HG03460 (cell line): ENCODE results near the gene RMC1.
"Not testable (repeated sequence)": the region's sequence is repeated elsewhere in the genome, so short reads cannot be mapped to it uniquely, and the experiment has no call there.

Experiments
- ATAC-seq: cut with Tn5 transposase; IDR thresholded peaks from one replicate; pipeline ENCODE4 v1.9.1; 2021; ENCODE audit not compliant: unreplicated experiment

The RMC1 gene

DNA sequence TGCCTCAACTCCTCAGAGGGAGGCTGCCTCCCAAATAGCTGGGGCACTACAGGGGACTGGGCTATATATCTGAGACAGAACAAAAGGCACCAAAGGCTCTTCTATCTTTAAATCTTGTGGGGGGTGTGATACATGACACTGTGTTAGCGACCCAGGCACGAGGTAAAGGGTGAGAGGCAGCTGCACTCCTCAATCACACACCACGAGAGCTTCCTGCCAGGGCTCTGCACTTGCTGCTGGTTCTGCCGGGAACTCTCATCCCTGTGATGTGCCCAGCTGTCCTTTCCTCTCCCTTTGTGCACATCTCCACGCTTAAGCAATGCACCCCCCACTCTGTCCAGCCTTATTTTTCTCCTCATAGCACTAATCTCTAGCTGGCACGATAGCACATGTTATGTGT is 50.6 kb downstream of the RMC1 start:
- no peak for ATAC-seq

DNA sequence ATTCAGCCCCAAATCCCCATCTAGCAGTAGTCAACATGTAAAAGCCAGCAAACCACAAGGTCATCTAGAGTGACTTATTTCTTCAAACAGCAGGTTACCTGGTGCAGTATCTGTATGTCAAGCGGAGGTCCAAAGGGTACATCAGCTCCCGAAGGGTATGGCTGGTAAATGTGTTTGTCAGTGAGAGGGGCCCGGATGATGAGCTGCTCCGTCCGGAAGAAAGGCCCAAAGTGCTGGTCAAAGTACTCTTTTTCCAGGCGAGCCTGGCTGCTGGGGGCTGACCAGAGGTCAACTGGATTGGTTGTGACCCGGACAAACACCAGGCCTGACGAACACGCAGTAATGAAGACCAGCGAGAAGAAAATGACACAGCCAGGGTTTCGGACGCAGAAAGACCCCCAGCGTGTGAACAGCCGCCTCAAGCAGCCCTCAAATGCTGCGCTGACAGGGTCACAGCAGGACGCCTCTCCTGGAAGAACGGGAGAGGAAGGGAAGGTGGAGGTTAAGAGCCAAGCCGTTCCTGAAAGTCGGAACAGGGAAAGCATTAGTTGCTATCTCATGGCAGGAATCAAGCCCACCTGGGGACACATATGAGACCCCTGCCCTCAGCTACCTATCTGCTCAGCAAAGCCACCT is 53.0 kb downstream of the RMC1 start:
- ATAC-seq: no peak

DNA sequence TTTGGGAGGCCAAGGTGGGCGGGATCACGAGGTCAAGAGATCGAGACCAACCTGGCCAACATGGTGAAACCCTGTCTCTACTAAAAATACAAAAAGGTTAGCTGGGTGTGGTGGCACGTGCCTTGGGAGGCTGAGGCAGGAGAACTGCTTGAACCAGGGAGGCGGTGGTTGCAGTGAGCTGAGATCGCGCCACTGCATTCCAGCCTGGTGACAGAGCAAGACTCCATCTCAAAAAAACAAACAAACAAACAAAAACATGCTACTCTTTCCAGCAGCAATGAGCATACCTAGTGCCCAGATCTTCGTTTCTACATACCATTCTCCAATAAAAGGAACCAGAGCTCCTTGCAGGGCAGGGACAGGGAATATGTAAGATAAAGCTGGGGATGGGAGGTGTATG is 54.2 kb downstream of the RMC1 start:
- ATAC-seq: not testable (repeated sequence)

DNA sequence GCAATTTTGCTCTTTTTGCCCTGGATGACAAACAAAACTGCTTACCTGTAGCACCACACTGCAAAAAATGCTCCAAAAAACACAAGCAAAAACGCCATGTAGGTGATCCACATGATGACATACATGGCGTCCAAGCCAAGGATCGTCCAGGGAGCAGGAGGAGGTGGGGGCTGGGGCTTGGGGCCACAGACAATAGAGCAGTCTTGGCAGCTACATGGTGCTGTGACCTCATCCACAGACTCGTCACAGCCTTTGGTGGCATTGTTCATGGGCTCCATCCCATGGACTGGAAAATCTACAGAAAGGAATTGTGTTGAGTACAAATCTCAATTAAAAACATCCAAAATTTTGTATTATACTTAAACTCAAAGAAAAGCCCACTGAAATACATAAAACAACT is 56.9 kb downstream of the RMC1 start:
- ATAC-seq: no peak

DNA sequence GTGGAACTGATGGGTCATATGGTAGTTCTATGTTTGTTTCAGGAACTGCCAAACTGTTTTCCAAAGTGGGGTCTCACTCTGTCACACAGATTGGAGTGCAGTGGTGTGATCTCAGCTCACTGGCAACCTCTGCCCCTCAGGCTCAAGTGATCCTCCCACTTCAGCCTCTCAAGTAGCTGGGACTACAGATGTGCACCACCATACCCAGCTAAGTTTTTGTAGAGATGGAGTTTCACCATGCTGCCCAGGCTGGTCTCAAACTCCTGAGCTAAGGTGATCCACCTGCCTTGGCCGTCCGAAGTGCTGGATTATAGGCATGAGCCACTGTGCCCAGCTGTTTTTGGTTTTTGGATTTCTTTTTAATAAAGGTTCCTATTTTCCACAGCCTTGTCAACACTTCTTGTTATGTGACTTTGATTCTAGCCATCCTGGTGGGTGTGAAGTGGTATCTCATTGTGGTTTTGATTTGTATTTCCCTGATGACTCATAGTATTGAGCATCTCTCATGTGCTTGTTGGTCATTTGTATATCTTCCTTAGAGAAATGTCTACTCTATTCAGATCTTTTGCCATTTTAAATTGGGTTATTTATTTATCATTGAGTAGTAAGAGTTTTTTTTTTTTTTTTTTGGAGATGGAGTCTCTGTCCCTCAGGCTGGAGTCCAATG is 60.2 kb downstream of the RMC1 start:
- no peak for ATAC-seq

DNA sequence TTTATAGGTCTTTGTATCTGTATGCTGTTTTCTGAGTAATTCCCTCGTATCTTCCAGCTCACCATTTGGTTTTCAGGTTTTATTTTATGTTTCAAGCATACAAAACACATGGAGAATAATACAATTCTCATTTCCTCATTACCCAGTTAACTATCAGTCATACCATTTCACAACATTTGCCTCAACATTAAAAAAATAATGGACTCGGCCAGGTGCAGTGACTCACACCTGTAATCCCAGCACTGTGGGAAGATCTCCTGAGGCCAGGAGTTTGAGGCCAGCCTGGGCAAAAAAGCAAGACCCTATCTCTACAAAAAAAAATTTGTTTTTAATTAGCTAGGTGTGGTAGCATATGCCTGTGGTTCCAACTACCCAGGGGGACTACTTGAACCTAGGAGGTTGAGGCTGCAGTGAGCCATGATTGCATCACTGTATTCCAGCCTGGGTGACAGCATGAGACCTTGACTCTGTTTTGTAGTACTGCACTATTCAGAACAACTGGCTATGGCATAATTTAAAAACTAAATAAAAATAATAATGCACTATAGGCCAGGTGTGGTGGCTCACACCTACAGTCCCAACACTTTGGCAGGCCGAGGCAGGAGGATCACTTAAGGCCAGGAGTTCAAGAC is 62.7 kb downstream of the RMC1 start:
- ATAC-seq: no peak

DNA sequence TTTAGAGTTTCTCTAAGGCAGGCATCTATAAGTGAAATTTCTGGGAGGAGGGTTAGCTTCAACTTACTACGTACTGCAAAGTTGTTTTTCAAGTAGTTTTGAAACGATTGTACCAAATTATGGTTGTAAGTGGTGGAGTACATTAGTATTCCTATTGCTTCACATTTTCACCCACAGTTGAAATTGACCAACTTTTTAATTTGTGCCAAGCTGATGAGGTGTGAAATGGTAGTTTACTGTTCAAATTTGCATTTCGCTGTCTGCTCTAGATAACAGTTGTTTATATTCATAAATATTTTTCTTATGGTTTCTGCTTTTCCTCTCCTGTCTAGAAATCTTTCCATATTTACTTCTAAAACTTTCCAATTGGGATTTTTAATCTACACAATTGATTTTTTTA is 64.4 kb downstream of the RMC1 start:
- ATAC-seq: no peak

DNA sequence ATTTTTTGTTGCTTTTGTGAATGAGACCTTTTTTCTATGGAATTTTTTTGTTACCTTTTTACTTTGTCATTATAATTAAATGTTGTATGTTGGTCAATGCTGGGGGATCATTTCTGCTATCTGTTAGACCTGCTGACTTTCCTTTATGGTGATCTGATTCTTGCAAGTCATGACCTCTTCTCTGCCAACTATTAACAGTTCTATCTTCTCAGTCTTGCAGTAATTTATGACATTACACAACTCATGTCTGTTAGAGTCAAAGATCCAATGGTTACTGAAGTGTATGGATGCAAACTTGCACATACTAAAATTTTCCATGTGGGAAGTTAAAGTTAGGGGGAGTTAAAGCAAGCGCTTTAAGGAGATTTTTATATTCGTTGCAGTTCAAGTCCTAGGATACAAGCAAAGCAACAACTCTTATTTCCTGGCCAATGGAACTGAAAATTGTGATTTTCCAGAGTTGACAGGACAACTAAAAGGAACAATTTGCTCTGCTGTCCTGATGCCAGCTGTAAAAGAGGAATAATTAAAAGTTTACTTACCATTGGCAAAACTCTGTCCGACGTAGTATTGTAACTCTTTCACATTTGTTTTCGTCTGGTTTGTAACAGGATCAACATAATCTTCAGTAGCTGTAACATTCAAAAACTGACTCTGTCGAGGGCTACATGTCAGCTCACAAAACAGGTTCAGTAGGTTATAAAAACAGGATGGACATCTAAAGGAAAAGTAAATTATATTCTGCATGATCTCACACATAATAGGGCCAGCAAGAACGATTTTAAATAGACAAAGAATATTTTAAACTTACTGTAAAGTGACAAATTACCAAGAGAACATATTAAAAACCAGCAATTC is 65.2 kb downstream of the RMC1 start:
- ATAC-seq: no peak

DNA sequence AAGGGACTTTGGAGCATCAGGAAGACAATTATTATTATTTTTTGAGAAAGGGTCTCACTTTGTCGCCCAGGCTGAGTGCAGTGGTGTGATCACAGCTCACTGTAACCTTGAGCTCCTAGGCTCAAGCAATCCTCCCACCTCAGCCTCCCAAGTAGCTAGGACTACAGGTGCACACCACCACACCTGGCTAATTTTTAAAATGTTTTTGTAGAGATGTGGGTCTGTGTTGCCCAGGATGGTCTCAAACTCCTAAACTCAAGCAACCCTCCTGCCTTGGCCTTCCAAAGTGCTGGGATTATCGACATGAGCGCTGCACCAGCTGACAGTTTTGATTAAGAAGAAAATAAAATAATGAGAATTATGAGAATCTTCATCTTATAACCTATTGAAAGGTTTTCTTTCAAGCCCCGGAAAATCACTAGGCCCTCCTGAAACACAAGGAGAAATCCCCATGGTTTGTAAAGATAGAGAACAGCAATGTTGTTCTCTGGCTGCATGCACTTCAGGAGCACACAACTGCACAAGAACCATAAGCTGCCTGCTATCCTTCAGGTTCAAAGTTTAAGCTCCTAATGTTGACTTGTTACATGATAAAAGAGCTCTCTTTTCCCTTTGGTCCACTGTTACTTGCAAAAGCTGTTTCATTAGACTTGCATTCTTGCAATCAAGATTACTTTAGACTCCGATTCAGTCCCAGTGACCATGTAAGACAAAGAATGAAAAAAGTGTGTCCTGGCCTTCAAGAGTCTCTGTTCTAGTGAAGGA is 66.2 kb downstream of the RMC1 start:
- no peak for ATAC-seq

DNA sequence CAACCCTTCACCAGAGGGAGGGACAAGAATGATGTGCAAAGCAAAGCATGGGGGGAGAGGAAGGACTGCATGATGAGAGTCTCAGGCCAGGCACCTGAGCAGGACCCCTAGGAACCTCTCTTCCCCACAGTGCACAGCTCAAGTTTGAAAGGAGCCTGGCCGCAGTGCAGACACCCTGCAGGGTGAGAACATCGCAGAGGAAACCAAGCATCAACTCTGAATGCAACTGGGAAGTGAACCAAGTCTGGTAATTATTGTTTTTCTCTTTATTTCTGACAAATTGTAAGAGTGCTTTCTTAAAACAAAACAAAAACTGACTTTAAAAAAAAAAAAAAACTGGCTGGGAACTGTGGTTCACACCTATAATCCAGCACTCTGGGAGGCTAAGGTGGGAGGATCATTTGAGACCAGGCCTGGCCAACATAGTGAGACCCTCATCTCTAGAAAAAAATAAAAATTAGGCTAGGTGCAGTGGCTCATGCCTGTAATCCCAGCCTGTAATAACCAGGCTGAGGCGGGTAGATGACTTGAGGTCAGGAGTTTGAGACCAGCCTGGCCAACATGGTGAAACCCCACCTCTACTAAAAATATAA is 67.7 kb downstream of the RMC1 start:
- no peak for ATAC-seq

DNA sequence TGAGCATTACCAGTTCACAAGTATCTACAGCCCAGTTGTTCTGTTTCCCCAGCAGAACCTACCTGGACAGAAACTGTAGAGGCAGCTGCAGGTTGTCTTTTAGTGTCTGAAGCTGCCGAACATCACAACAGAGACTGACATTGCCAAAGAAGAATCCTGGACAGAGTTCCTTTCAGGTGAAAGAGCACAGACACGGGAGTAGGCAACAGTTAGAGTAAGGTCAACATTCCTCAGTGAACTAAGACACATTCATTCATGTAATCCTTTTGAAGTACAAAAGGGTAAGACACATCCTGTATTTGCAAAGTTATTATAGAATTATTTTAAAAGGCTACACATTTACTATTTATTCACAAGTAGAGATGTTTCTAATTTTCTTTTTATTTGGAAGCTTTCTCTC is 68.7 kb downstream of the RMC1 start:
- ATAC-seq: no peak

DNA sequence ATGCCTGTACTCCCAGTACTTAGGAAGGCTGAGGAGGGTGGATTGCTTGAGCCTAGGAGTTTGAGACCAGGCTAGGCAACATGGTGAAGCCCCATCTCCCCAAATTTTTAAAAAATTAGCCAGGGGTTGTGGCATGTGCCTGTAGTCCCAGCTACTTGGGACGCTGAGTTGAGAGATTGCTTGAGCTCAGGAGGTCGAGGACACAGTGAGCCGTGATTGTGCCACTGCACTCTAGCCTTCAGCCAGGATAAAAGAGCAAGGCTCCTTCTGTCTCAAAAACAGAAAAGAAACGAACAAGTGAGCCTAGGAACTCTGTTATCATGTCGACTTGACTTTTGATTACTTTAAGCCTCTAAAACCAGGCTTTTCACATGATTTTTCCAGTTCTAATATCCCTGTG is 69.3 kb downstream of the RMC1 start:
- no peak for ATAC-seq

DNA sequence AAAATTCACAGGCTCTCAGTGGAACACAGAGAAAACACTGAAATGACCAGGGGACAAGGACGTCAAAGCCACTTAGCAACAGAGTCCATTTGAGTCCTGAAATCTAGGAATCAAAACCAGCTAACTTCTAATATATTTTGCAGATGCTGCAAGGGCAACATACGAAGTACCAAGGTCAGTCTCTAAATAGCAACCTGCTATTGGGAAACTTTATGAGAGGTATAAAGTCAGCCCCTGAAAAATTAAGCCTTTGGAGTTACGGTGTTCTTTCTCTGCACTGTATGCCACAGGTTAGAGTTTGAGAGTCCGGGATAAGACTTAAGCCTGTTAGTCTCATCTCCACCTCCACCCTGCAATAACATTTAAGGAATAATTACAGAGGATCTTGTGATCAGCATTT is 69.7 kb downstream of the RMC1 start:
- no peak for ATAC-seq

DNA sequence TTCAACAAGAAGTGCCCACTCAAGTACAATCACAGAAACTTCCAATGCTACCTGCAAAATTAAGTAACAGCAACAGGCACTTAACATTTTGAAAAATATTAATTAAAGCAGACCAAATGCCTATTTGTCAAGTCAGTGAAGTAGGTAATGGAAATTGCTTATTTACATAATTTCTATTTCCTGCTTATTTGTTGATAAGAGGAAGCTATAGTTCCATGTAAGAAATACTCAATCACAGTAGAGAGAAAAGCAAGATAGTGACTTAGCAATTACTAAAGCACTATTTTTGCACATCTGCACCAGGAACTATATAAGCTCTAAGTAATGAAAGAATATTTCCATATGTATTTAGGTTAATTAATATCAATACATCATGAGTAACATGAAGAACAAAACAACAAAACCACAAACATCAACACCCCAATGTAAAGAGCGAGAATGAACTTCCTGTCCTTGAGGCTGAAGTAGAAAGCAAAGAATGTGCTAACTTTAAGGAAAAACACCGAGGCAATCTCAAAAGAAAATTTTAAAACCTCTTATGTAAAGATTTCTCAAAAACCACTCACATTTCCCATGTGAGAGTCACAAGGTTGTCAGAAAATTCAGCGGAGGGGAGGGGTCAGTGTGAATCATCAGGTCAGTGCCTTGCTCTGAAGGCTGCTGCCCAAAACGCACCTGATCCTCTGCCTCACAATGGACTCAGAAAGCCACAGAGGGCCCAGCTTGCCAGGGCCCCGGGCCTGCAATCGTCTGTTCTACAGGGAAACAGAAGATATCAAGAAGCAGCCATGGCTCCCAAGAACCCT is 70.5 kb downstream of the RMC1 start:
- ATAC-seq: no peak

DNA sequence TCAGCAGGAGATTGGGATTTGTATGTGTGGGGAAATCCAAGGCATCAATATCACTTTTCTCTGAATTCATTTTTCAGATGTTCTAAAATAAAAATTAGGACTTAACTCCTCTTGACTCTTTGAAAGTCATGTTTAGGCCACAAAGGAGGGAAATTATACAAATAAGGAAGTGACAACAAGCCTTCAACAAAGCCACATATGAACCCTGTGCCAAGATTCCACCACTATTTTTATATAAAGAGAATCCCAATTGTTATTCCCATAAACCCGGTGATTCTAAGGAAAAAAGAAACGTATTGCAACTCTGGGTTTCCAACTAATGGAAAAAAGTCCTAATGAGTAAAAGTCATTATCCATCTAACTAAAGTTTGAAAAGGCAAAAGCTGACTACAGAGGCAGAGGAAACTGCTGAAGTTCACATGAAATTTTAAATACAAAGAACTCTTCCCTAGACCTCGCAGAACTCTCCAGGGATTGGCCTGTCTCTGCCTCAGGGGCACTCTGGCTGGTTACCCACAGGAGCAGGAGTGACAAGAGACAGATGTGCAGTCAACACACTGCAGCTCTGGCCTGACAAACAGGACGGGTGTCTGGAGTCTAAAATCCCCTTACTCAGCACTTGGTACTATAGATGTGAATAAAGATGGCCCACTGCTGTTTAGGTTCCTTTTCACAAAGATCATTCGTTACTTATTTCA is 71.4 kb downstream of the RMC1 start:
- no peak for ATAC-seq

DNA sequence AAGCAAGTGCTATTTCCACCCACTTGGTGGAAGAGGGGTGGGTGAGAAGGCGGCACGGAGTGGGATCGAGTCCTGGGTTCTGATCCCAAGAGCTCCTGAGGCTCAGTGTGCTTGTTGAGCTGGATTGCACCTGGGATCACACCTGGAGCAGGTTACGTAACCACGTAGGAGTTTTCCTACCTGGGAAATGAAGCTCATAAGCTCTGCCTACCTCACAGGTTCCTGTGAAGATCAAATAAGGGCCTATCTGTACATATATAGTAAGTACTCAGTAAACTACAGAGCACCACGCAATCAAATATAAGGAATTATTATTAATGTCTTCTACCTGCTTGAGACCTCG is 72.0 kb downstream of the RMC1 start:
- no peak for ATAC-seq

DNA sequence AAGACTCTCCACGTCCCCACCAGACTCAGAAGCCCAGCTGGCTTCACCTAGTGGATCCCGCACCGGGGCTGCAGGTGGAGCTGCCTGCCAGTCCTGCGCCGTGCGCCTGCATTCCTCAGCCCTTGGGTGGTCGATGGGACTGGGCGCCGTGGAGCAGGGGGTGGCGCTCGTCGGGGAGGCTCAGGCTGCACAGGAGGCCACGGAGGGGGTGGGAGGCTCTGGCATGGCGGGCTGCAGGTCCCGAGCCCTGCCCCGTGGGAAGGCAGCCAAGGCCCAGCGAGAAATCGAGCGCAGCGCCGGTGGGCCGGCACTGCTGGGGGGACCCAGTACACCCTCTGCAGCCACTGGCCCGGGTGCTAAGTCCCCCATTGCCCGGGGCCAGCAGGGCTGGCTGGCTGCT is 74.2 kb downstream of the RMC1 start:
- ATAC-seq: not testable (repeated sequence)

DNA sequence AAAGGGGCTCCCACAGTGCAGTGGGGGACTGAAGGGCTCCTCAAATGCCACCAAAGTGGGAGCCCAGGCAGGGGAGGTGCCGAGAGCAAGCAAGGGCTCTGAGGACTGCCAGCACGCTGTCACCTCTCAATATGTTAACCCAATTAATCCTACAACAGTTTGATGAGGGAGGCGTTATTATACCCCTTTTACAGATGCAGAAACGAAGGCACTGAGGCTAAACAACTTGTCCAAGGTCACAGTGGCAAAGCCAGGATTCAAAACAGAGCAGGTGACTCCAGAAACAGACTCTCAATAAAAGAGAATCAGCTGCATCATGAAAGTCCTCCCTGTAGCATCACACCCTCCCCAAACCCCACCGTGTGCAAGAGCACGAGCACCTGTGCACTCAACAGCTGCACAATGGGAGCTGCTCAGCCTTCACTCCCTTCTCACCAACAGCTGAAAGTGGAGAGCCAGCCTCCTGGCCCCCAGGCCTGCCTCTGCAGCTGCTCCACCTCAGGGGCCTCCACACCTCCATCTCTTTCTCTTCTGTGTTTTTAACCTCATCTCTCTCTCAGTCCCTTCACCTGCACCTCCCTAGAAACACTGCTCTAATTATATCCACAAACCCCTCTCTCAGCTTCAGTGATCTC is 74.9 kb downstream of the RMC1 start:
- no peak for ATAC-seq
